Lung microvascular endothelial cell (primary cell): ENCODE measurements around the gene MAZ. TPM values are rescaled to one million over a fixed set of nuclear protein-coding genes. Genes with fewer than 3 reads are reported as not detected.

Experiments
- DNase-seq, 2 donors: peaks; one replicate each; pipeline versions ENCODE4 v3.0.0 to v3.0.0-alpha.2; 2010; ENCODE audit warnings: low read depth in 2 of 2
- total RNA-seq: library from RNA; depleted of rRNA; stranded (reverse); fragments of >200 nt; gene quantifications from 2 replicates; pipeline ENCODE4 v1.2.1, GENCODE V29; 2014

Gene MAZ
- total RNA-seq, 1 donor from 2014 or later = 125 TPM

DNA sequence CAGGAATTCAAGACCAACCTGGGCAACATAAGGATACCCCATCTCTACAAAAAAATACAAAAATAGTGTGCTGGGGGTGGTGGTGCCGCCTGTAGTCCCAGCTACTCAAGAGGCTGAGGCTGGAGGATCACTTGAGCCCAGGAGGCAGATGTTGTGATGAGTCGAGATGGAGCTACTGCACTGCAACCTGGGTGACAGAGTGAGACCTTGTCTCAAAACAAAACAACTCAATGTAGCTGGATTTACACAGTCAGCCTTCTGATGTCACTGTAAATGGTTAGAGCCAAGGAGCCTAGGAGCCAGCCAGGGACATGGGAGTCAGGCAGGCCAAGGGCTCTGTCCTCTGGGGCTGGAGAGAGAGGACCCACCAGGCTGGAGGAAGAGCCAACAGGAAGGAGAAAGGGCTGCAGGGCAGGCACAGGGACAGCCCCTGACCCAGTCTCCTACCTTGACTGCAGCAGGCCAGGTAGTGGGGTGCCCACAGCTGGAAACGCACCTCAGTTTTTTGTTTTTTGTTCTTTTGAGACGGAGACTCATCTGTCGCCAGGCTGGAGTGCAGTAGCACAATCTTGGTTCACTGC lies 48.3 kb downstream of the MAZ start:
- no peak for DNase-seq

- DNase-seq = no peak
Observed at GRCh38 chr16:29857133-29857760, 50.9 kb downstream of the MAZ start.

- no peak for DNase-seq
Observed at GRCh38 chr16:29858149-29858849, 52.0 kb downstream of the MAZ start.

- no peak for DNase-seq
Observed at GRCh38 chr16:29858974-29859373, 52.6 kb downstream of the MAZ start.

DNA sequence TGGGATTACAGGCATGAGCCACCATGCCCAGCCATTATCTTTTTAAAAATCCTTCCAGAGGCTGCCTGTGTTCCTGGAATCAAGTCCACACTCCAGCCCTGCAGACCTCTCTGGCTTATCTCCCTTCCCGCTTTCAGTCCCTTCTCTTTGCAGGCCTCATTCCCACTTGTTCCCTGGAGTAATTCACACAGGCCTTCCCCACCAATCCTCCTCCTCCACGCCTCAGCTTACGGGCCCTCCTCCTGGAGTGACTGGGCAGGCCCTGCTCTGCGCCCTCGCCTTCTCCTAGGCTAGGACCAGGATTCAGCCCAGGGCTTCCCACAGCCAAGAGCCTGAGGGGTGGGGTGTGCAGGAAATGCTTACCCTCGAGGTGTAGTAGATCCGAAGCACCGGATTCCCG lies 53.9 kb downstream of the MAZ start:
- no peak for DNase-seq

Other genes with a start within 250 kb of the MAZ start
- gene SPN, start 143.3 kb upstream of the MAZ start, total RNA-seq = not detected in 2 replicates
- gene QPRT, start 127.3 kb upstream of the MAZ start, total RNA-seq = under 0.01 and 0.20 TPM in 2 replicates
- gene C16orf54, start 60.5 kb upstream of the MAZ start, total RNA-seq = not detected in 2 replicates
- not detected in 2 replicates for gene ZG16, start 28.3 kb upstream of the MAZ start, total RNA-seq
- gene KIF22, start 15.8 kb upstream of the MAZ start, total RNA-seq = 13.5 and 30.5 TPM in 2 replicates
- gene PRRT2, start 5.7 kb downstream of the MAZ start, total RNA-seq = under 0.01 and 0.22 TPM in 2 replicates
- 11.1 and 16.3 TPM in 2 replicates for gene PAGR1, start 9.6 kb downstream of the MAZ start, total RNA-seq
- gene MVP, start 13.9 kb downstream of the MAZ start, total RNA-seq = 122 and 182 TPM in 2 replicates
- 50.1 and 86.3 TPM in 2 replicates for gene CDIPT, start 56.7 kb downstream of the MAZ start, total RNA-seq
- gene SEZ6L2, start 93.0 kb downstream of the MAZ start, total RNA-seq = 0.44 and 0.99 TPM in 2 replicates
- 0.20 and 0.22 TPM in 2 replicates for gene ASPHD1, start 94.0 kb downstream of the MAZ start, total RNA-seq
- 1.7 and 3.6 TPM in 2 replicates for gene KCTD13, start 119.7 kb downstream of the MAZ start, total RNA-seq
- gene TMEM219, start 155.6 kb downstream of the MAZ start, total RNA-seq = 61.2 and 72.2 TPM in 2 replicates
- gene TAOK2, start 167.3 kb downstream of the MAZ start, total RNA-seq = 61.2 and 86.1 TPM in 2 replicates
- gene HIRIP3, start 189.1 kb downstream of the MAZ start, total RNA-seq = 3.6 and 4.1 TPM in 2 replicates
- 14.4 and 15.7 TPM in 2 replicates for gene INO80E, start 189.7 kb downstream of the MAZ start, total RNA-seq
- under 0.01 and 0.20 TPM in 2 replicates for gene DOC2A, start 204.5 kb downstream of the MAZ start, total RNA-seq
- gene C16orf92, start 216.7 kb downstream of the MAZ start, total RNA-seq = not detected in 2 replicates
- gene TLCD3B, start 224.7 kb downstream of the MAZ start, total RNA-seq = not detected in 2 replicates